ENCODE data around the gene CPSF4.

Gene CPSF4

GRCh38 chr7:99438573-99439480 lies at the start of gene CPSF4, which contains the start of gene PTCD1:
CPSF4 (plus strand) TSS chr7:99438943; CDS start chr7:99439083, 140 bp downstream.
PTCD1 (minus strand) TSS chr7:99438798; CDS start chr7:99435242, 3,556 bp downstream.
- no peak for TF ChIP-seq CTCF (IDR thresholded peaks at IDR 0.05; ENCODE audit: insufficient read depth, low read depth, low read length, missing control alignments)
- peak within 1 kb of the TSS; percentile 95 for H3K4me3 ChIP-seq (ENCODE audit: low read depth, low read length)

GRCh38 chr7:99389772-99390171 lies 49.0 kb upstream of the CPSF4 start:
- TF ChIP-seq CTCF (IDR thresholded peaks at IDR 0.05; ENCODE audit: insufficient read depth, low read depth, low read length, missing control alignments) = no peak
- DNase-seq (ENCODE audit: low read depth) = no peak
- no peak overlapping the region for H3K4me3 ChIP-seq (ENCODE audit: low read depth, low read length)

More at GRCh38 chr7:99438573-99439480, at the start of gene CPSF4, which contains the start of gene PTCD1:
- DNase-seq (ENCODE audit: low read depth) = peak; percentile 97

GRCh38 chr7:99390941-99391602 lies 47.7 kb upstream of the CPSF4 start:
- TF ChIP-seq CTCF (IDR thresholded peaks at IDR 0.05; ENCODE audit: insufficient read depth, low read depth, low read length, missing control alignments) = no peak
- H3K4me3 ChIP-seq (ENCODE audit: low read depth, low read length) = no peak overlapping the region
- DNase-seq (ENCODE audit: low read depth) = no peak

GRCh38 chr7:99392046-99392445 lies 46.7 kb upstream of the CPSF4 start:
- no peak for DNase-seq (ENCODE audit: low read depth)
- no peak overlapping the region for H3K4me3 ChIP-seq (ENCODE audit: low read depth, low read length)
- no peak for TF ChIP-seq CTCF (IDR thresholded peaks at IDR 0.05; ENCODE audit: insufficient read depth, low read depth, low read length, missing control alignments)

- TF ChIP-seq CTCF (IDR thresholded peaks at IDR 0.05; ENCODE audit: insufficient read depth, low read depth, low read length, missing control alignments) = no peak
- H3K4me3 ChIP-seq (ENCODE audit: low read depth, low read length) = no peak overlapping the region
- DNase-seq (ENCODE audit: low read depth) = peak; percentile 71
Measured at GRCh38 chr7:99392659-99393354, 45.9 kb upstream of the CPSF4 start.

- no peak overlapping the region for H3K4me3 ChIP-seq (ENCODE audit: low read depth, low read length)
- DNase-seq (ENCODE audit: low read depth) = no peak
Measured at GRCh38 chr7:99393355-99394187, 45.2 kb upstream of the CPSF4 start.

More at GRCh38 chr7:99393355-99394187, 45.2 kb upstream of the CPSF4 start:
- no peak for TF ChIP-seq CTCF (IDR thresholded peaks at IDR 0.05; ENCODE audit: insufficient read depth, low read depth, low read length, missing control alignments)

All from GM12865 (cell line).